HG03159 (cell line): ENCODE results near the gene SRRM4.
"Not testable (repeated sequence)": the region's sequence is repeated elsewhere in the genome, so short reads cannot be mapped to it uniquely, and the experiment has no call there.

ENCODE experiments used
- ATAC-seq: cut with Tn5 transposase; IDR thresholded peaks from one replicate; pipeline ENCODE4 v1.9.1; 2021; ENCODE audit warnings: mild to moderate bottlenecking, moderate library complexity; ENCODE audit not compliant: unreplicated experiment

Gene SRRM4

DNA sequence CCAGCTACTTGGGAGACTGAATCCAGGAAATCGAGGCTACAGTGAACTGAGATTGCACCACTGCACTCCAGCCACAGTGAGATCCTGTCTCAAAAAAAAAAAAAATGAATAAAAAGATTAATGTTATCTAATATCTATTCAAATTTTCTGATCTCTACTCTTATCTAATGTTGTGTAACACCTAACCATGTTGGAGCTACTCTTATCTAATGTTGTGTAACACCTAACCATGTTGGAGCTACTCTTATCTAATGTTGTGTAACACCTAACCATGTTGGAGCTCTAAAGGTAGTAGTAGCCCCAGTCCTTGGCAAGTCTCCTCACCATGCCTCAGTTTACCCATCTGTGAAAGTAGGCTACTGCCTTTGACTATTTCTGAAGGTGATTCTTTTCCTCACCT, 26.9 kb downstream of the SRRM4 start:
- ATAC-seq, result not testable (repeated sequence)

- ATAC-seq, result no peak
Observed at GRCh38 chr12:119008691-119009221, 27.4 kb downstream of the SRRM4 start.

DNA sequence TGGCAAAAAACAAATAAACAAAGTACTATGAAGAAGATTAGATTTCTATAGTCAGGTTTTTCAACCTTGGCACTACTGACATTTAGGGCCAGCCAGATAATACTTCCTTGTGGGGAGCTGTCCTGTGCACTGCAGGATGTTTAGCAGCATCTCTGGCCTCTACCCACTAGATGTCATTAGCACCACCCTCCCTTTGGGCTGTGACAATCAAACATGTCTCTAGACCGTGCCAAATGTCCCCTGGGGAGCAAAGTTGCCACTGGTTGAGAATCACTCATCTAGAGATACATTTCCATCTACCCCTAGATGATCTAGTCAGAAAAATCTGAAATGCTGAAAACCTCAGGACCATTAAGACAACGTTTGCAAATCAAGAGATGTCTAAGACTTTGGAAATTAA, 29.9 kb downstream of the SRRM4 start:
- ATAC-seq, result no peak

GRCh38 chr12:119012179-119012578, 30.8 kb downstream of the SRRM4 start:
- no peak for ATAC-seq

DNA sequence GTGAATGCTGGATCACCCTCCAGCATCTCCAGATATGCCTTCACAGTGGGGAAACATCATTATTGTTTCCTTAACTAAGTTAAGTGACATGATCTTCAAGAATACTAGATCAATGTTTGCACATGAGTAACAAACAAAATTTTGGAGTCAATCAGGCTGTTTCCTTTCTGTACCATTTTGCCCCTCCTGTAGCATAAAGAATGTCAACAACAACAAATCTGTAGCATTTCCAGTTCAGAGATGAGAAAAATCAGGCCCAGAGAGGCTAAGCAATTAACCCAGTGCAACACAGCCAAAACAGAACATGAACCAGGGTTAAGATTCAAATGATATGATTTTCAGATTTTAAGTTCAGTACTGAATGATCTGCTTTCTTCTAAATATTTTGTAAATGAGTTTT, 31.7 kb downstream of the SRRM4 start:
- no peak for ATAC-seq

DNA sequence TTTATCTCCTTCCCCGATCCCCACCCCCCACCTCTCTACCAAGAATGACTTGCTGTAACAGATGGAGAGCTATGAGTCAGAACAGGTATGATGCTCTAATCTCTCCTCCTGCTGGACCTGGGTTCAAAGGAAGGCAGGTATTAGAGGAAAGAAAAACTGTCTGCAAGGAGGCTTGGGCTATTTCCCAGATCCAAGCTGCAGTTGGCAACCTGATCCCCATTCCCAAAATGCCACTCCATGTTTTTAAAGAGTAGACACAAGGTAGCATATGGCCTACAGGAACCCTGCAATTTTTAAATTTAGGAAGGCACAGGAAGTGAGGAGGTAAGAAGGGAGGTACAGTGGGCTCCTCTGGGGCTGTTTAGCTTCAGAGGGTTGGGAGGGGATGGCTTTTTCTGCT, 33.0 kb downstream of the SRRM4 start:
- no peak for ATAC-seq

DNA sequence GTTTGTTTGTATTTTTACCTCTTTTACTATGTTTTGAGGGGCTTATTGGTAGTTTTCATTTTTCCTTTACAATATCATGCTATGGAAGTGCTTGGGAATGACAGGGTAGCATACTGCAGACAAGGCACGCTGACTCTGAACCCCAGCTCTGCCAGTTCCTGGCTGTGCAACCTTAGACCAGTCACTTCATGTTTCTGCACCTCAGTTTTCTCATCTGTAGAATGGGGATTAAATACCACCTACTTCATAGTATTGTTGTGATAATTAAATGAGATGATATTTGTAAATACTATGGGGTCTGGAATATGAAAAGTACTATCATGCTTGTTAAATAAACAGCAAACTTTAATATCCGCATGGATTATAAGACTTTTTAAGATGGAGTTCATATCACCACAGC, 35.4 kb downstream of the SRRM4 start:
- ATAC-seq, result no peak

DNA sequence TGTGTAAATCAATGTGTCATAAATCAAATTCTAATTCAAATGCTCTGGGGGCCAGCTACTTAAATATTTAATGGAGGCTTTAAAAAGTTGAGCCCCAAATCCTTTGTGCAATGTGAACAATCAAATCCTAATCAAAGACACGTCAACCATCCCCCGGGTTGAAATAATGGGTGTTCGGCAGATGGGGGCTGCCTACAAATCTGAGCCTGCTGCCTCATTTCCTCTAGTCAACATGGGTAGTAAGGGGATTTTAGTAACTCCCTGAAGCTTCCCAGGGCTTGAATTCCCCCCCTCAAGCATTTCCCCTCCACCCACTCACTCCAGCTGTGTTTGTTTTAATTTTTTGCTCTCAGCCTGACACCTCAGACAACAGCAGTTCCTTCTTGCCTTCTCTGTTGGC, 37.8 kb downstream of the SRRM4 start:
- ATAC-seq, result no peak

- no peak for ATAC-seq
Observed at GRCh38 chr12:119020406-119021360, 39.3 kb downstream of the SRRM4 start.

- ATAC-seq, result no peak
Observed at GRCh38 chr12:119024356-119024755, 43.0 kb downstream of the SRRM4 start.

DNA sequence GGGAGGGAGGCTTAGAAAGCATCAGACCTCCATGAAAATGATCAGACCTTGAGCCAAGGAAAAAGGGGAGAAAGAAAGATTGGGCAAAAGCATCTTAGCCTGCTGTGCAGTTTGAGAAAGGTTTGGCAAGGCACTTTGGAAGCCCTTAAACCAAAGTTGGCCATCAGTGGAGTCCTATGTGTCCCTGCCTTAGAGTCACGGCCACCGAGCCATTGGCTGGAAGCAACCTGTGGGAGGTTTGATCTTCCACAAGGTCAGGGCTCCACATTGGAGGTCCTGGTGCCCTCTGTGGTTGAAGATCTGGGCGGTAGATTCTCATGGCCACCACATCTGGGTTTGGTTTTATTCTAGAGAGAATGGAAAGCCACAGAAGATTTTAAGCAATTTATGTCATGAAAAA, 44.4 kb downstream of the SRRM4 start:
- ATAC-seq, result no peak

GRCh38 chr12:119033332-119033731, 52.0 kb downstream of the SRRM4 start:
- ATAC-seq, result not testable (repeated sequence)

DNA sequence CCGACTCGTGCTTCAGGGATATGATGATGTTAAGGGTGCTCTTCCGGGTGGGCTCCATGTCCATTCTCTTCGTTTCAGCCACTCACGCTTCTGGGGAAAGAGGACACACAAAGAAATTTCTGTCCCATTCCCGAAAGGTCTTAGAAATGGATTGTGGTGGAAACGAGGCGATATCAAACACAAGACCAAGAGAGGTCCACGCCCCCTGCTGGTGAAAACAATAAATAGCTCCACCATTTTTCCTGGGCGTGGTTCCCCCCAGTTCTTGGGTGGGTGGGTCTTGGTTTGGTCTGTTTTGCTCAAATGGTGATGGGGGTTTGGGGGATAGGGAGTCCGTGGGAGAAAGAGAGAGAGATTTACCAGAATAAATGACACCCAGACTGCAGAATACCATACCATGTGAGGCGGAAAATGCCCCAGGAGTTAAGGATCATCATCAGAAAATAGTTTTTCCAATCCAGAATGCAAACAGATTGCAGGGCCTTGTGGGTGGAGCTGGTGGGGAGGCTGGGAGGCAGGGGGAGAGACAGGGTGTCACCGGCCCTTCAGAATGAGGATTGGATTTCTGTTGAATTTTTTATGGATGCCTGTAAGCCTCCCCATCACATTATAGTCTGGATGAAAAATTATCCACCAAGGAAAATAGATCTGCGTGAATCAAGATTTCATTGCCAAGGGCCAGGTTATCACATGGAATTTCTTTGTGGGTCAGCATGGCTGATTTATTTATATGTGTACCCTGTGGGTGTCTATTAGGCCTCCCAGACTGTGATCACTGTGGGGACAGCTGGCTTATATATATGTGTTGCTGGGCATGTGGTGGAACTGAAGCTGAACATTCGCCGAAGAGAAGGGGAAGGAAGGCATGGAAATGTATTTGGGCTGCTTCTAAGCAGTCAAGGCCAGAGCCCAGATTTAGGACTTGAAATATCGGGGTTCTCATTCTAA, 55.8 kb downstream of the SRRM4 start:
- ATAC-seq, result no peak

GRCh38 chr12:119044094-119044493, 62.8 kb downstream of the SRRM4 start:
- ATAC-seq, result no peak

DNA sequence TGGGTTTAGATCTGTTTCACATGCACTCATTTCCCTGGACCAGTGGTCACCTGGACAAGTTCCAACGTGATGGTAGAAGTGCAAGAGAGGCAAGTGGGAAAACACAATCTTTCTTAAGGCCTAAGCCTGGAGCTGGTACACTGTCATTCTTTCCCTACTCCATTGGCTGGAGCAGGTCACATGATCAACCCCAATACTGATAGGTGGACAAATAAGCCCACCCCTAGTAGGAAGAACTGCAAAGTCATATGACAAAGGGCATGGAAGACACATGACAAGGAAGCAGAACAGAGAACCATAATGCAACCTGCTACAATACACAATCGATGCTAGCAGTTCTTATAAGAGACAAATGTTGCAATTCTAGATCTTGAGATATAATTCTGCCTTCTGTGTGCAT, 66.3 kb downstream of the SRRM4 start:
- ATAC-seq, result no peak

DNA sequence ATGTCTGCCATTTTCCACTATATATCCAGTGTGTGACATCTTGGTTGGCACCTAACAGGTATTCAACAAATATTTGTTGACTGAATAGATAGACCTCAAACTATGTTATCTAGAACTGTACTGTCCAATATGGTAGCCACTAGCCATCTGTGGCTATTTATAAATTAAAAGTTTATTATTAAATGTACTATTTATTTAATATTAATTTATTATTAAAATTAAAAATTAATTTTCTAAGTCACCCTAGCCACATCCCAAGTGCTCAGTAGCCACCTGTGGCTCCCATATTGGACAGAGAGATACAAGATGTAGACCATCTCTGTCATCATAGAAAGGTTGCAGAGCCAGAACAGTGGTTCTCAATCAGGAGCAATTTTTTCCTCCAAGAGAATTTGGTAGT, 69.3 kb downstream of the SRRM4 start:
- no peak for ATAC-seq

- no peak for ATAC-seq
Observed at GRCh38 chr12:119051474-119051873, 70.1 kb downstream of the SRRM4 start.

DNA sequence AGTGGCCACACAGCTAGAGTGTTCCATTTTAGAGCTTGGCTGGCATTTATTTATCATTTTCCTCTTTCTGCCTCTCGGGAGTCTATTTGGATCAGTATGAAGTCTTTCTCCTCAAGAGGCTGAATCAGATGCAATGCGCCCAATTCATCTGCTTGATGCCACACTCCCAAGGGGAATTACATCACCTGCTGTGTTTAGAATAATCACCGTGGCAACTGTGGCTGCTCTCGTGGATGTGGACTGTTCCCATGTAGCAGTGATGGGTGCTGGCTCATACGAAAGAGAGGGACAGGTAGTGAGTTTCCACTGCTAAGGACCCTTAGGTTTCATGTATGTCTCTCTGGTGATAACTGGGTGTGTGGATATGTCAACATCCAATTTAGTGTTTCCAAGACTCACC, 70.7 kb downstream of the SRRM4 start:
- no peak for ATAC-seq

GRCh38 chr12:119055977-119056376, 74.6 kb downstream of the SRRM4 start:
- ATAC-seq, result no peak

DNA sequence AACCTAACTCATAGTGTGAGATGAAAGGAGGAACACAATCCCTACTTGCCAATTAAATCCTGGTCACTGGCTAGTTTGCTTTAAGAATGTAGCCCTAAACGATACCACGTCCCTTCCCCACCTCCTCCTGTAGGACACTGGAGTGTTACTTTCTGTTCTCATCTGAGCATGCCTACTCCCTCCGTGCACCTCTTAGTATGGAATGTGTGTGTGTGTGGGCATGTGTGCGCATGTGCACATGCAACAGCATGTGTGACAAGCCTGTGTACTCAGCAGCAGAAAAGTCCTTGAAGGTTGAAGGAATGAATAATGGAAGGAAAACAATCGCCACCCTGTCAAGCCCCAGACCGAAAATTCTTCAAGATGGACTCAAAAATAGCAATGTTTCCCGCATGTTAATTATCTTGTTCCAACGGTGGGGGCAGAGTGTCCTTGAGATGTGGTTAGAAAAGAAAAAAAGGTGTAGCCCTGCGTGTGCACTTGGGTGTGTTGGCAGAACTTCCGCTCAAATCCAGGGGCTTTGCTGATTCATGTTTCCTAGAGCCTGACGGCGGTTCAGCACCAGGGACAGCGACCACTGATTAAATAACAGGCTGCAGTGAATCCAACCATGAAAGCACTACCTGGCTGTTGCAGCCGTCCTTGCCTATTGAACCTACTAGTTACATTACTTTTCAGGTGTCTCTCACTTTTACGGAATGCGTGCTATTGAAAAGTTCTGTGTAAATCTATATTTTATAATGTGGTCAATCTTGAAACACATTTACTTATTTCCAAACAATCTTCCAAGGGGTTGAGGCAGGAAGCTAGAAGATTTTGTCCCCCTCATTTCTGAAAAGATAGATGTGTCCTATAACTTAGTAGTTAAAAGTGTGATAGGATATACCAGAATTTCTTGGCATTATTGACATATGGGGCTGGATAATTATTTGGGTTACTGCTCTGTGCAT, 79.8 kb downstream of the SRRM4 start:
- no peak for ATAC-seq
